ENCODE results near the gene PCDH7.

GRCh38 chr4:30718021-30718542, 2.1 kb upstream of the PCDH7 start:
- TF ChIP-seq POLR2A (IDR thresholded peaks at IDR 0.05) (no peak), CTCF (IDR thresholded peaks at IDR 0.05) (no peak)

All from heart left ventricle (tissue), 13 donors.